Gastroesophageal sphincter (tissue), 4 donors: ENCODE results near the gene CTIF. TPM values are rescaled to one million over a fixed set of nuclear protein-coding genes. Genes with fewer than 3 reads are reported as not detected.

Experiments
- ATAC-seq: fragments of 150-250 bp; one replicate; pipeline ENCODE4 v1.9.1; 2016; ENCODE audit warnings: mild to moderate bottlenecking, moderate library complexity
- H3K27ac ChIP-seq, 4 donors: fragments of 200-600 bp; sonication (generic) in 3 of 4; 1 replicate in 3 of 4; 2 replicates in 1 of 4; pipeline ENCODE4 v1.5.1; 2016 to 2019
- H3K27me3 ChIP-seq: fragments of 200-600 bp; sonication (generic); one replicate; pipeline ENCODE4 v1.5.1; 2019
- H3K36me3 ChIP-seq, 2 donors: fragments of 200-600 bp; sonication (generic); one replicate each; pipeline ENCODE4 v1.5.1; 2019; ENCODE audit warnings: control low read depth in 1 of 2
- H3K4me1 ChIP-seq, 3 donors: fragments of 200-600 bp; sonication (generic); 1 replicate in 2 of 3; 2 replicates in 1 of 3; pipeline ENCODE4 v1.5.1; 2016 to 2019; ENCODE audit warnings: control low read depth in 2 of 3
- H3K4me3 ChIP-seq, 2 donors: fragments of 200-600 bp; sonication (generic); one replicate each; pipeline ENCODE4 v1.5.1; 2019; ENCODE audit warnings: mild to moderate bottlenecking in 1 of 2, moderate library complexity in 1 of 2
- H3K9me3 ChIP-seq, 3 donors: fragments of 200-600 bp; sonication (generic); one replicate each; pipeline ENCODE4 v1.5.1; 2017 to 2019; ENCODE audit warnings: control low read depth in 2 of 3
- CTCF ChIP-seq, 4 experiments: fragments of 200-600 bp in 2 of 4; fragments of 450-650 bp in 2 of 4; sonication (generic) in 1 of 4; IDR thresholded peaks; one replicate each; pipeline ENCODE4 v1.5.1; 2017 to 2019; ENCODE audit warnings: antibody characterized with exemption in 4 of 4, mild to moderate bottlenecking in 2 of 4, moderate library complexity in 2 of 4
- EP300 ChIP-seq: sonication (generic); formaldehyde crosslinking; IDR thresholded peaks from one replicate; pipeline ENCODE4 v1.6.1; 2017; ENCODE audit warnings: antibody characterized with exemption, mild to moderate bottlenecking
- POLR2A ChIP-seq, 2 donors: fragments of 450-650 bp; IDR thresholded peaks; one replicate each; pipeline ENCODE4 v1.6.1; 2017; ENCODE audit warnings: antibody characterized with exemption in 2 of 2, mild to moderate bottlenecking in 2 of 2, moderate library complexity in 1 of 2
- POLR2AphosphoS5 ChIP-seq: sonication (generic); formaldehyde crosslinking; IDR thresholded peaks from one replicate; pipeline ENCODE4 v1.6.1; 2017; ENCODE audit warnings: antibody characterized with exemption
- WGBS, 2 donors: methylation state at CpG; one replicate each; pipeline ENCODE4 v1.1.5; 2018; ENCODE audit warnings: low coverage in 1 of 2; 5-methylcytosine and 5-hydroxymethylcytosine counted together
- total RNA-seq, 4 donors: library from RNA; depleted of rRNA; stranded (reverse); fragments of >200 nt; gene quantifications; one replicate each; pipeline ENCODE4 v1.1.0, GENCODE V29; 2016

CTIF gene
- total RNA-seq, 4 donors from 2014 or later, result 31.4 to 124 (median 78.1) TPM

DNA sequence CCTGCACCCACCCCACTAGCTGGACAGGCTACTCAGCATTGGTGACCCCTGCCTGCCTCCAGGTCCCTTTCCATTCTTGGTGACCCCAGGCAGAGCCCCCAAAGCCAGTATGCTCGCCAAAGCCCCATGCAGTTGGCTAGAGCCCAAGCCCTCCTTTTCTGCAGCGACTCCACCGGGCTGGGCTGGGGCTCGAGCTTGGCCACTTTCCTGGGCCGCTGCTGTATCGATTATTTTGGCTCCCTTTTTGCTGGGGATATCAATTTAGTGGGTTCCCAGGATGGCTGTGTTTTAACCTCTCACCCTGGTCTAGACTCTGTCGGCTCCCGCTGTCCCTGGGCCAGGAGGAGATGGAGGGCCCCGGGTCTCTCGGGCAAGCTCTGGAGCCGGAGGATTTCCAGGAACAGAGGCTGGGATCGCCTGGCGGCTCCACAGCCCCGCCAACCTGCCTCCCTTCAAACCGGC lies 335.9 kb downstream of the CTIF start:
- WGBS, 2 donors, result 73% methylated on average over 9 of the region's 15 CpGs; no CpG with 5 or more reads in 1 of the 2 donors
- peaks cover 0 to 11% (median 6%) of the 10 kb centered on the region in 3 donors for H3K4me1 ChIP-seq
- no peaks in the 10 kb centered on the region for H3K36me3 ChIP-seq
- no peak for ATAC-seq
- H3K4me3 ChIP-seq, result no peak overlapping the region
- H3K27ac ChIP-seq, result no peak overlapping the region
- H3K27me3 ChIP-seq, result no peaks in the 10 kb centered on the region
- TF ChIP-seq EP300, result no peak
- TF ChIP-seq CTCF (IDR thresholded peaks at IDR 0.05), result no peak
- TF ChIP-seq POLR2AphosphoS5, result no peak
- TF ChIP-seq POLR2A (IDR thresholded peaks at IDR 0.05), result no peak
- H3K9me3 ChIP-seq, result no peaks in the 10 kb centered on the region

- H3K27ac ChIP-seq, result no peak overlapping the region
- no peak overlapping the region for H3K4me3 ChIP-seq
- no peaks in the 10 kb centered on the region for H3K27me3 ChIP-seq
- H3K4me1 ChIP-seq, result peaks cover 0 to 11% (median 6%) of the 10 kb centered on the region in 3 donors
- no peaks in the 10 kb centered on the region for H3K9me3 ChIP-seq
- ATAC-seq, result no peak
- WGBS, 2 donors, result 88 to 98% methylated on average over 7 to 9 of the region's 18 CpGs
- H3K36me3 ChIP-seq, result no peaks in the 10 kb centered on the region
- TF ChIP-seq CTCF (IDR thresholded peaks at IDR 0.05), result no peak
- TF ChIP-seq EP300, result no peak
- TF ChIP-seq POLR2A (IDR thresholded peaks at IDR 0.05), result no peak
- no peak for TF ChIP-seq POLR2AphosphoS5
These were observed 336.6 kb downstream of the CTIF start for GRCh38 chr18:48875314-48875941.

- Histone ChIP-seq H3K4me1 (peaks cover 0 to 11% (median 6%) of the 10 kb centered on the region in 3 donors), H3K27me3 (no peaks in the 10 kb centered on the region), H3K36me3 (no peaks in the 10 kb centered on the region), H3K4me3 (no peak overlapping the region), H3K9me3 (no peaks in the 10 kb centered on the region), H3K27ac (no peak overlapping the region)
- no peak for ATAC-seq
- TF ChIP-seq POLR2AphosphoS5 (no peak), EP300 (no peak), CTCF (IDR thresholded peaks at IDR 0.05) (no peak), POLR2A (IDR thresholded peaks at IDR 0.05) (no peak)
- 100% methylated on average over 2 of the region's 15 CpGs; no CpG with 5 or more reads in 1 of the 2 donors for WGBS, 2 donors
These were observed 337.2 kb downstream of the CTIF start for GRCh38 chr18:48875942-48876511.

DNA sequence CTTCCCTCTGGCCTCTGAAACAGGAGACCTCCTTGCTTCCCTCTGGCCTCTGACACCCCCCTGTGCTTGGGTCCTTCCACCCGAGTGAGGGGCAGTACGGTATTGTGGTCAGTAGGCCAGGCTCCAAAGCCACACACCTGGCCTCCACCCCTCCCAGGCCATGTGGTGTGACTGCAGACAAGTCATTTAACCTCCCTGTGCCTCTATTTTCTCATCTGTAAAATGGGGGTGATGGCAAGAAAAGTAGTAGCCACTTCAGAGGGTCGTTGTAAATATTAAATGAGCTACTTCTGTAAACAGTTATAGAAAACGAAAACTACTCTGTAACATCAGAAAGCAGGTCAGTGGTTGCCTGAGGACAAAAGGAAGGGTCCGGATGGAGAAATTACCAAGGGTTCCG lies 337.8 kb downstream of the CTIF start:
- no peak overlapping the region for H3K27ac ChIP-seq
- ATAC-seq, result no peak
- TF ChIP-seq CTCF (IDR thresholded peaks at IDR 0.05) (no peak), POLR2AphosphoS5 (no peak), POLR2A (IDR thresholded peaks at IDR 0.05) (no peak), EP300 (no peak)
- no peak overlapping the region for H3K4me3 ChIP-seq
- WGBS, 2 donors, result 86 to 90% methylated on average over 2 to 4 of the region's 6 CpGs
- H3K27me3 ChIP-seq, result no peaks in the 10 kb centered on the region
- no peaks in the 10 kb centered on the region for H3K9me3 ChIP-seq
- no peaks in the 10 kb centered on the region for H3K36me3 ChIP-seq
- H3K4me1 ChIP-seq, result peaks cover 0 to 11% (median 6%) of the 10 kb centered on the region in 3 donors

DNA sequence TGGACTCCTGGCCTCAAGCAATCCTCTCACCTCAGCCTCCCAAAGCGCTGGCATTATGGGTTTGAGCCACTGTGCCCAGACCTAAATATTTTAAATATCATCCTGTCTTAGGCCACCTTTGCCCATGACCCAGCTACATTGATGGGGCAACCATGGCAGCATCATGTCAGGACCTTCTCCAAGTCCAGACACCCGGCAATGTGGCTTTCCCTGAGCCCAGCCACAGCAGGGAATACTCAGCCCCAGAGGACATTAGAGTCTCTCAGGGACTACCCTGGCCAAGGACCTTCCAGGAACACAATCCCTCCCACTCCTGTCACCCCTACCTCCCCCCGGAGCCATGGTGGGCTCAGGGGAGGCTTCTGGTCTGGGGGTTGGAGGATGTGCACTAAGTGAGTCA lies 339.1 kb downstream of the CTIF start:
- no peaks in the 10 kb centered on the region for H3K9me3 ChIP-seq
- no peaks in the 10 kb centered on the region for H3K36me3 ChIP-seq
- TF ChIP-seq POLR2A (IDR thresholded peaks at IDR 0.05) (no peak), EP300 (no peak), CTCF (IDR thresholded peaks at IDR 0.05) (no peak), POLR2AphosphoS5 (no peak)
- WGBS, 2 donors, result 29% methylated on average over 1 of the region's 3 CpGs; no CpG with 5 or more reads in 1 of the 2 donors
- ATAC-seq, result no peak
- H3K27ac ChIP-seq, result no peak overlapping the region
- no peak overlapping the region for H3K4me3 ChIP-seq
- H3K27me3 ChIP-seq, result no peaks in the 10 kb centered on the region
- peaks cover 0 to 7% (median 6%) of the 10 kb centered on the region in 3 donors for H3K4me1 ChIP-seq
